ENCODE measurements around the gene ABCC1.
"Not testable (repeated sequence)": the region's sequence is repeated elsewhere in the genome, so short reads cannot be mapped to it uniquely, and the experiment has no call there.

The ABCC1 gene

GRCh38 chr16:16086653-16087446 lies 137.4 kb downstream of the ABCC1 start:
- H3K4me1 Mint-ChIP-seq (ENCODE audit: low read depth) = peaks cover 2% of the 10 kb centered on the region
- H3K9me3 Mint-ChIP-seq = peaks cover 6% of the 10 kb centered on the region
- peaks cover 98% of the 10 kb centered on the region for H3K36me3 Mint-ChIP-seq (ENCODE audit: low read depth)
- H3K4me3 Mint-ChIP-seq = no peak overlapping the region
- H3K27me3 Mint-ChIP-seq = no peaks in the 10 kb centered on the region
- DNase-seq = no peak
- no peak overlapping the region for H3K27ac Mint-ChIP-seq

GRCh38 chr16:16090238-16090637 lies 140.8 kb downstream of the ABCC1 start:
- no peaks in the 10 kb centered on the region for H3K9me3 Mint-ChIP-seq
- H3K27me3 Mint-ChIP-seq = no peaks in the 10 kb centered on the region

GRCh38 chr16:16092925-16093627 lies 143.7 kb downstream of the ABCC1 start:
- Mint-ChIP-seq H3K9me3 (no peaks in the 10 kb centered on the region), H3K27me3 (no peaks in the 10 kb centered on the region), H3K4me1 (ENCODE audit: low read depth) (no peaks in the 10 kb centered on the region), H3K36me3 (ENCODE audit: low read depth) (peaks cover 93% of the 10 kb centered on the region), H3K4me3 (no peak overlapping the region), H3K27ac (no peak overlapping the region)
- no peak for DNase-seq

More at GRCh38 chr16:16090238-16090637, 140.8 kb downstream of the ABCC1 start:
- Mint-ChIP-seq H3K4me3 (no peak overlapping the region), H3K27ac (no peak overlapping the region), H3K36me3 (ENCODE audit: low read depth) (peaks cover 94% of the 10 kb centered on the region), H3K4me1 (ENCODE audit: low read depth) (no peaks in the 10 kb centered on the region)
- DNase-seq = no peak

GRCh38 chr16:16093628-16094332 lies 144.4 kb downstream of the ABCC1 start:
- peaks cover 94% of the 10 kb centered on the region for H3K36me3 Mint-ChIP-seq (ENCODE audit: low read depth)
- no peaks in the 10 kb centered on the region for H3K9me3 Mint-ChIP-seq
- H3K4me1 Mint-ChIP-seq (ENCODE audit: low read depth) = no peaks in the 10 kb centered on the region
- H3K27me3 Mint-ChIP-seq = no peaks in the 10 kb centered on the region
- peak overlapping the region; percentile 10 for H3K27ac Mint-ChIP-seq
- DNase-seq = no peak
- no peak overlapping the region for H3K4me3 Mint-ChIP-seq

GRCh38 chr16:16095646-16096045 lies 146.2 kb downstream of the ABCC1 start:
- H3K36me3 Mint-ChIP-seq (ENCODE audit: low read depth) = peaks cover 94% of the 10 kb centered on the region
- DNase-seq = no peak
- no peak overlapping the region for H3K4me3 Mint-ChIP-seq
- H3K27ac Mint-ChIP-seq = peak overlapping the region; percentile 37
- H3K9me3 Mint-ChIP-seq = no peaks in the 10 kb centered on the region
- H3K4me1 Mint-ChIP-seq (ENCODE audit: low read depth) = no peaks in the 10 kb centered on the region
- no peaks in the 10 kb centered on the region for H3K27me3 Mint-ChIP-seq

- H3K4me3 Mint-ChIP-seq = no peak overlapping the region
- no peaks in the 10 kb centered on the region for H3K4me1 Mint-ChIP-seq (ENCODE audit: low read depth)
Observed at GRCh38 chr16:16096121-16096857, 146.9 kb downstream of the ABCC1 start.

GRCh38 chr16:16096858-16097213 lies 147.4 kb downstream of the ABCC1 start:
- Mint-ChIP-seq H3K4me3 (no peak overlapping the region), H3K27me3 (no peaks in the 10 kb centered on the region), H3K27ac (no peak overlapping the region), H3K9me3 (no peaks in the 10 kb centered on the region), H3K36me3 (ENCODE audit: low read depth) (peaks cover 91% of the 10 kb centered on the region), H3K4me1 (ENCODE audit: low read depth) (no peaks in the 10 kb centered on the region)
- DNase-seq = no peak

More at GRCh38 chr16:16096121-16096857, 146.9 kb downstream of the ABCC1 start:
- peaks cover 91% of the 10 kb centered on the region for H3K36me3 Mint-ChIP-seq (ENCODE audit: low read depth)
- peak overlapping the region; percentile 37 for H3K27ac Mint-ChIP-seq
- H3K9me3 Mint-ChIP-seq = no peaks in the 10 kb centered on the region
- no peaks in the 10 kb centered on the region for H3K27me3 Mint-ChIP-seq
- DNase-seq = no peak

GRCh38 chr16:16099320-16099719 lies 149.9 kb downstream of the ABCC1 start:
- Mint-ChIP-seq H3K36me3 (ENCODE audit: low read depth) (peaks cover 91% of the 10 kb centered on the region), H3K27ac (peak overlapping the region; percentile 34), H3K9me3 (no peaks in the 10 kb centered on the region), H3K4me3 (no peak overlapping the region), H3K27me3 (no peaks in the 10 kb centered on the region), H3K4me1 (ENCODE audit: low read depth) (no peaks in the 10 kb centered on the region)
- no peak for DNase-seq

GRCh38 chr16:16100631-16101030 lies 151.2 kb downstream of the ABCC1 start:
- no peak for DNase-seq
- Mint-ChIP-seq H3K27ac (peak overlapping the region; percentile 22), H3K4me3 (no peak overlapping the region), H3K36me3 (ENCODE audit: low read depth) (peaks cover 93% of the 10 kb centered on the region), H3K4me1 (ENCODE audit: low read depth) (no peaks in the 10 kb centered on the region), H3K27me3 (no peaks in the 10 kb centered on the region), H3K9me3 (no peaks in the 10 kb centered on the region)

GRCh38 chr16:16101585-16101984 lies 152.2 kb downstream of the ABCC1 start:
- no peak for DNase-seq
- H3K36me3 Mint-ChIP-seq (ENCODE audit: low read depth) = peaks cover 93% of the 10 kb centered on the region
- peak overlapping the region; percentile 1 for H3K27ac Mint-ChIP-seq
- no peaks in the 10 kb centered on the region for H3K4me1 Mint-ChIP-seq (ENCODE audit: low read depth)
- H3K27me3 Mint-ChIP-seq = no peaks in the 10 kb centered on the region
- H3K4me3 Mint-ChIP-seq = no peak overlapping the region
- no peaks in the 10 kb centered on the region for H3K9me3 Mint-ChIP-seq

- DNase-seq = no peak
- no peak overlapping the region for H3K27ac Mint-ChIP-seq
- H3K36me3 Mint-ChIP-seq (ENCODE audit: low read depth) = peaks cover 92% of the 10 kb centered on the region
- no peaks in the 10 kb centered on the region for H3K9me3 Mint-ChIP-seq
- H3K4me3 Mint-ChIP-seq = no peak overlapping the region
- no peaks in the 10 kb centered on the region for H3K27me3 Mint-ChIP-seq
- no peaks in the 10 kb centered on the region for H3K4me1 Mint-ChIP-seq (ENCODE audit: low read depth)
Observed at GRCh38 chr16:16102738-16103137, 153.3 kb downstream of the ABCC1 start.

- not testable (repeated sequence) for H3K4me1 Mint-ChIP-seq (ENCODE audit: low read depth); DNase-seq; H3K9me3 Mint-ChIP-seq; H3K27me3 Mint-ChIP-seq; H3K4me3 Mint-ChIP-seq
- H3K27ac Mint-ChIP-seq = peak overlapping the region; percentile 4
- peaks cover 90% of the 10 kb centered on the region for H3K36me3 Mint-ChIP-seq (ENCODE audit: low read depth)
Observed at GRCh38 chr16:16104132-16104803, 154.9 kb downstream of the ABCC1 start.

- not testable (repeated sequence) for H3K27me3 Mint-ChIP-seq; DNase-seq; H3K9me3 Mint-ChIP-seq; H3K4me3 Mint-ChIP-seq; H3K4me1 Mint-ChIP-seq (ENCODE audit: low read depth)
- peak overlapping the region; percentile 26 for H3K27ac Mint-ChIP-seq
- H3K36me3 Mint-ChIP-seq (ENCODE audit: low read depth) = peaks cover 90% of the 10 kb centered on the region
Observed at GRCh38 chr16:16104804-16105141, 155.4 kb downstream of the ABCC1 start.

GRCh38 chr16:16105646-16106045 lies 156.2 kb downstream of the ABCC1 start:
- no peaks in the 10 kb centered on the region for H3K27me3 Mint-ChIP-seq
- DNase-seq = no peak
- H3K9me3 Mint-ChIP-seq = no peaks in the 10 kb centered on the region
- peaks cover 90% of the 10 kb centered on the region for H3K36me3 Mint-ChIP-seq (ENCODE audit: low read depth)
- no peak overlapping the region for H3K27ac Mint-ChIP-seq
- H3K4me1 Mint-ChIP-seq (ENCODE audit: low read depth) = no peaks in the 10 kb centered on the region
- no peak overlapping the region for H3K4me3 Mint-ChIP-seq

All from activated T-cell treated with anti-CD3 and anti-CD28 coated beads, Interleukin-2, amount 50 U/mL, for 24 hours (primary cell).